Right atrium auricular region (tissue), 2 donors: ENCODE results near the gene DNAH7. TPM values are rescaled to one million over a fixed set of nuclear protein-coding genes. Genes with fewer than 3 reads are reported as not detected.
"Not testable (repeated sequence)": the region's sequence is repeated elsewhere in the genome, so short reads cannot be mapped to it uniquely, and the experiment has no call there.

Experiments used
- DNase-seq: peaks from one replicate; pipeline ENCODE4 v3.0.0-alpha.2; 2019; ENCODE audit warnings: low spot score
- H3K27ac ChIP-seq, 2 donors: fragments of 200-600 bp; sonication (generic); 1 replicate in 1 of 2; 2 replicates in 1 of 2; pipeline ENCODE4 v1.5.1; 2016 to 2019
- H3K27me3 ChIP-seq, 2 donors: fragments of 200-600 bp; sonication (generic); one replicate each; pipeline versions ENCODE4 v1.5.1 to v1.6.0; 2017 to 2019
- H3K36me3 ChIP-seq: fragments of 200-600 bp; sonication (generic); one replicate; pipeline ENCODE4 v1.5.1; 2016
- H3K4me1 ChIP-seq, 2 donors: fragments of 200-600 bp; sonication (generic); one replicate each; pipeline versions ENCODE4 v1.5.1 to v1.6.0; 2017 to 2019
- H3K4me3 ChIP-seq, 2 donors: fragments of 200-600 bp; sonication (generic); 1 replicate in 1 of 2; 2 replicates in 1 of 2; pipeline ENCODE4 v1.5.1; 2017 to 2019; ENCODE audit warnings: mild to moderate bottlenecking in 1 of 2, moderate library complexity in 1 of 2
- H3K9me3 ChIP-seq, 2 donors: fragments of 200-600 bp; sonication (generic); one replicate each; pipeline ENCODE4 v1.5.1; 2019
- CTCF ChIP-seq, 2 donors: fragments of 200-600 bp; sonication (generic); IDR thresholded peaks; one replicate each; pipeline ENCODE4 v1.5.1; 2019; ENCODE audit warnings: antibody characterized with exemption in 2 of 2
- total RNA-seq, 2 donors: library from RNA; depleted of rRNA; stranded (reverse); fragments of >200 nt; gene quantifications; one replicate each; pipeline ENCODE4 v1.1.0, GENCODE V29; 2016

The DNAH7 gene
- total RNA-seq, 2 donors from 2014 or later, result 0.16 to 0.52 TPM

- no peak for DNase-seq
- TF ChIP-seq CTCF (IDR thresholded peaks at IDR 0.05), result no peak
- Histone ChIP-seq H3K4me1 (no peaks in the 10 kb centered on the region), H3K27ac (no peak overlapping the region), H3K4me3 (no peak overlapping the region), H3K9me3 (no peaks in the 10 kb centered on the region), H3K27me3 (no peaks in the 10 kb centered on the region), H3K36me3 (no peaks in the 10 kb centered on the region)
Measured at GRCh38 chr2:195929531-195929930, 139.1 kb downstream of the DNAH7 start.

- no peaks in the 10 kb centered on the region for H3K4me1 ChIP-seq
- H3K9me3 ChIP-seq, result no peaks in the 10 kb centered on the region
- no peak for TF ChIP-seq CTCF (IDR thresholded peaks at IDR 0.05)
- no peak overlapping the region for H3K4me3 ChIP-seq
- H3K36me3 ChIP-seq, result no peaks in the 10 kb centered on the region
- H3K27ac ChIP-seq, result no peak overlapping the region
- no peaks in the 10 kb centered on the region for H3K27me3 ChIP-seq
- DNase-seq, result no peak
Measured at GRCh38 chr2:195925120-195925519, 143.5 kb downstream of the DNAH7 start.

- no peak for TF ChIP-seq CTCF (IDR thresholded peaks at IDR 0.05)
- no peaks in the 10 kb centered on the region for H3K36me3 ChIP-seq
- no peak overlapping the region for H3K27ac ChIP-seq
- no peak overlapping the region for H3K4me3 ChIP-seq
- no peaks in the 10 kb centered on the region for H3K4me1 ChIP-seq
- H3K9me3 ChIP-seq, result no peaks in the 10 kb centered on the region
- H3K27me3 ChIP-seq, result no peaks in the 10 kb centered on the region
- no peak for DNase-seq
Measured at GRCh38 chr2:195923889-195924288, 144.7 kb downstream of the DNAH7 start.

- H3K4me3 ChIP-seq, H3K4me1 ChIP-seq, H3K27me3 ChIP-seq, H3K36me3 ChIP-seq, DNase-seq, H3K27ac ChIP-seq, H3K9me3 ChIP-seq: not testable (repeated sequence)
Measured at GRCh38 chr2:195917021-195917600, 151.5 kb downstream of the DNAH7 start.

GRCh38 chr2:195912079-195912478, 156.6 kb downstream of the DNAH7 start:
- Histone ChIP-seq H3K4me3 (no peak overlapping the region), H3K36me3 (no peaks in the 10 kb centered on the region), H3K27me3 (no peaks in the 10 kb centered on the region), H3K27ac (no peak overlapping the region), H3K9me3 (no peaks in the 10 kb centered on the region), H3K4me1 (no peaks in the 10 kb centered on the region)
- no peak for DNase-seq
- no peak for TF ChIP-seq CTCF (IDR thresholded peaks at IDR 0.05)

GRCh38 chr2:195910570-195910969, 158.1 kb downstream of the DNAH7 start:
- no peak overlapping the region for H3K27ac ChIP-seq
- no peak for TF ChIP-seq CTCF (IDR thresholded peaks at IDR 0.05)
- no peaks in the 10 kb centered on the region for H3K4me1 ChIP-seq
- no peaks in the 10 kb centered on the region for H3K27me3 ChIP-seq
- no peaks in the 10 kb centered on the region for H3K9me3 ChIP-seq
- H3K36me3 ChIP-seq, result no peaks in the 10 kb centered on the region
- H3K4me3 ChIP-seq, result no peak overlapping the region
- no peak for DNase-seq
